Activated CD4-positive, alpha-beta T cell treated with anti-CD3 and anti-CD28 coated beads for 4 hours (primary cell): ENCODE data around the gene ELK4.
A peak's percentile ranks its signal among the peaks of the same experiment; 100 is the strongest.

Experiments used
- DNase-seq, 2 donors: peaks; one replicate each; pipeline ENCODE4 v3.0.0-alpha.2; 2020

ELK4 gene

GRCh38 chr1:205594846-205595245, 37.0 kb downstream of the ELK4 start:
- DNase-seq, result no peak

GRCh38 chr1:205593967-205594366, 37.8 kb downstream of the ELK4 start:
- DNase-seq, result no peak

GRCh38 chr1:205593532-205593931, 38.3 kb downstream of the ELK4 start:
- DNase-seq, result no peak

GRCh38 chr1:205592443-205593003, 39.3 kb downstream of the ELK4 start:
- DNase-seq, result no peak

- peak; percentile 80 to 91 for DNase-seq
Measured at GRCh38 chr1:205591522-205592351, 40.1 kb downstream of the ELK4 start.

- no peak for DNase-seq
Measured at GRCh38 chr1:205590777-205591513, 40.9 kb downstream of the ELK4 start.

- no peak for DNase-seq
Measured at GRCh38 chr1:205590457-205590768, 41.4 kb downstream of the ELK4 start.

GRCh38 chr1:205589618-205590456, 42.0 kb downstream of the ELK4 start:
- no peak for DNase-seq

GRCh38 chr1:205589046-205589445, 42.8 kb downstream of the ELK4 start:
- no peak for DNase-seq

- no peak for DNase-seq
Measured at GRCh38 chr1:205588636-205589035, 43.2 kb downstream of the ELK4 start.

GRCh38 chr1:205587581-205587980, 44.2 kb downstream of the ELK4 start:
- no peak for DNase-seq

- DNase-seq, result no peak
Measured at GRCh38 chr1:205585835-205586785, 45.7 kb downstream of the ELK4 start.

GRCh38 chr1:205585169-205585834, 46.5 kb downstream of the ELK4 start:
- no peak for DNase-seq

GRCh38 chr1:205584732-205585131, 47.1 kb downstream of the ELK4 start:
- DNase-seq, result no peak

- no peak for DNase-seq
Measured at GRCh38 chr1:205583461-205584130, 48.2 kb downstream of the ELK4 start.

GRCh38 chr1:205582471-205583291, 49.1 kb downstream of the ELK4 start:
- no peak for DNase-seq

GRCh38 chr1:205582046-205582445, 49.8 kb downstream of the ELK4 start:
- no peak for DNase-seq

GRCh38 chr1:205581321-205581980, 50.4 kb downstream of the ELK4 start:
- DNase-seq, result no peak

- DNase-seq, result no peak
Measured at GRCh38 chr1:205580923-205581180, 51.0 kb downstream of the ELK4 start.
